ENCODE results near the gene LRRC15.

DNA sequence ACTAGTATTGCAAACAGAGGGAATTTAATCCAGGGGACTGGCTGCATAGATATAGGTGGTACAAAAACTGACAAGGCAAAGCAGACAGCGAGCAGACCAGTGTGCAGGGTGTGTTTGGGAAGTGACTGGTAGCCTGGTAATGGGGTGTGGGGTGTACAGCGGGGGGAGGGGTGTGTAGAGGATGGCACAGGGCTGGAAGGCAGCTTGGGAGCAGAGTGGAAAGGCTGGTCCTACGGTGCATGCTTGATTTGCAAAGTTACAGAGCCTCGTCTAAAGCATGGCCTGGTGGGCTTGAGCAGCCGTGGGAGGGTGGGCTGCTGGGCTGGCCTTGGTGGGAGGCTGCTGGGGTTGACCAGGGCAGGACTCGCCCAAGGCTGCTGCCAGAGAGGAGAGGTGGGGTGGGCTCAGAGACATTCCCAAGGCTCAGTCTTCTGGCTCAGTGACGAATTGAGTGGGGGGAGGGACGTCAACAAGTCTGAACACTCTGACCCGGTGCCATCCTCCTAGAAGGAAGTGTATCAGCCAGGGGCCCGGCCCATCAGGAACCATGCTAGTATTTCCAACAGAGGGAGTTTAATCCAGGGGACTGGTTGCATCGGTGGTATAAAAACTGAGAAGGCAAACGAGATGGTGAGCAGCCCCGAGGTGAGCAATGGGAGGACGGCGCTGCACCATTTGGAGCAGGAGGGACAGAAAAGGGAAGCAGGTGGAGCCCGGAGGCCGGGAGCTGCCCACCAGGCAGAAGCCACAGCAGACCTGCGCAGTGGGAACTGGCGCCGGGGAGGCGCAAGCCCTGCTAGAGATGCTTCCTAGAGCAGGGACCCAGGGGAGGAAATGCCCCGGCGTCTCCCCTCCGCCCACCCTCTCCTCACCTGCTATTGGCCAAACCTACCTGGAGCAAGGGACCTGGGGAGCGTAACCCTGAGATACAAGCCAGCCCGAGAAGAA lies 47.6 kb downstream of the LRRC15 start:
- TF ChIP-seq, protein P1, sequence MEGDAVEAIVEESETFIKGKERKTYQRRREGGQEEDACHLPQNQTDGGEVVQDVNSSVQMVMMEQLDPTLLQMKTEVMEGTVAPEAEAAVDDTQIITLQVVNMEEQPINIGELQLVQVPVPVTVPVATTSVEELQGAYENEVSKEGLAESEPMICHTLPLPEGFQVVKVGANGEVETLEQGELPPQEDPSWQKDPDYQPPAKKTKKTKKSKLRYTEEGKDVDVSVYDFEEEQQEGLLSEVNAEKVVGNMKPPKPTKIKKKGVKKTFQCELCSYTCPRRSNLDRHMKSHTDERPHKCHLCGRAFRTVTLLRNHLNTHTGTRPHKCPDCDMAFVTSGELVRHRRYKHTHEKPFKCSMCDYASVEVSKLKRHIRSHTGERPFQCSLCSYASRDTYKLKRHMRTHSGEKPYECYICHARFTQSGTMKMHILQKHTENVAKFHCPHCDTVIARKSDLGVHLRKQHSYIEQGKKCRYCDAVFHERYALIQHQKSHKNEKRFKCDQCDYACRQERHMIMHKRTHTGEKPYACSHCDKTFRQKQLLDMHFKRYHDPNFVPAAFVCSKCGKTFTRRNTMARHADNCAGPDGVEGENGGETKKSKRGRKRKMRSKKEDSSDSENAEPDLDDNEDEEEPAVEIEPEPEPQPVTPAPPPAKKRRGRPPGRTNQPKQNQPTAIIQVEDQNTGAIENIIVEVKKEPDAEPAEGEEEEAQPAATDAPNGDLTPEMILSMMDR (conservative IDR thresholded peaks at IDR 0.05; ENCODE audit: low read depth in 2 of 2) = no peak
- no peak for TF ChIP-seq EZH2 (IDR thresholded peaks at IDR 0.05; ENCODE audit: low read depth, unreplicated experiment)
- TF ChIP-seq EZH2phosphoT487 (IDR thresholded peaks at IDR 0.05; ENCODE audit: unreplicated experiment) = no peak
- TF ChIP-seq POLR2AphosphoS5 (IDR thresholded peaks at IDR 0.05; ENCODE audit: low read depth) = no peak
- no peak for TF ChIP-seq REST (IDR thresholded peaks at IDR 0.05; ENCODE audit: unreplicated experiment)
- TF ChIP-seq JUNB (IDR thresholded peaks at IDR 0.05; ENCODE audit: unreplicated experiment) = no peak
- no peak for TF ChIP-seq ETS1 (IDR thresholded peaks at IDR 0.05)
- no peak for TF ChIP-seq NANOG (IDR thresholded peaks at IDR 0.05; ENCODE audit: borderline replicate concordance)
